Upper lobe of left lung (tissue), 6 donors: ENCODE measurements around the gene CRYBG1. TPM values are rescaled to one million over a fixed set of nuclear protein-coding genes. Genes with fewer than 3 reads are reported as not detected.

Source experiments
- ATAC-seq, 2 donors: fragments of 200-7000 bp; cut with Tn5 transposase; one replicate each; pipeline ENCODE4 v1.9.1; 2022; ENCODE audit warnings: mild to moderate bottlenecking in 2 of 2, moderate library complexity in 2 of 2; ENCODE audit not compliant: low FRiP score in 2 of 2
- DNase-seq, 2 donors: peaks; one replicate each; pipeline ENCODE4 v3.0.0-alpha.2; 2019 to 2020
- H3K27ac ChIP-seq, 4 donors: fragments of 200-600 bp; sonication (generic); one replicate each; pipeline ENCODE4 v1.5.1; 2016 to 2019
- H3K27me3 ChIP-seq, 4 donors: fragments of 200-600 bp; sonication (generic); one replicate each; pipeline ENCODE4 v1.5.1; 2017 to 2019
- H3K36me3 ChIP-seq, 4 donors: fragments of 200-600 bp; sonication (generic); one replicate each; pipeline ENCODE4 v1.5.1; 2016 to 2019
- H3K4me1 ChIP-seq, 4 donors: fragments of 200-600 bp; sonication (generic); one replicate each; pipeline ENCODE4 v1.5.1; 2018 to 2019
- H3K4me3 ChIP-seq, 4 donors: fragments of 200-600 bp; sonication (generic); one replicate each; pipeline ENCODE4 v1.5.1; 2017 to 2019; ENCODE audit warnings: mild to moderate bottlenecking in 2 of 4, moderate library complexity in 1 of 4
- H3K9me3 ChIP-seq, 4 donors: fragments of 200-600 bp; sonication (generic); one replicate each; pipeline ENCODE4 v1.5.1; 2018 to 2019
- EP300 ChIP-seq, 4 donors: sonication (generic); formaldehyde crosslinking; IDR thresholded peaks; one replicate each; pipeline ENCODE4 v1.5.1; 2017; ENCODE audit warnings: antibody characterized with exemption in 4 of 4, control low read depth in 2 of 4
- POLR2A ChIP-seq, 4 donors: fragments of 450-650 bp; IDR thresholded peaks; one replicate each; pipeline ENCODE4 v1.5.1; 2016 to 2017; ENCODE audit warnings: antibody characterized with exemption in 4 of 4, mild to moderate bottlenecking in 2 of 4
- POLR2AphosphoS5 ChIP-seq, 2 donors: sonication (generic); formaldehyde crosslinking; IDR thresholded peaks; one replicate each; pipeline ENCODE4 v1.5.1; 2017; ENCODE audit warnings: antibody characterized with exemption in 2 of 2
- WGBS, 2 donors: methylation state at CpG; one replicate each; pipeline ENCODE4 v1.1.5; 2017 to 2018; 5-methylcytosine and 5-hydroxymethylcytosine counted together
- total RNA-seq, 6 donors: library from RNA; depleted of rRNA in 4 of 6; stranded (reverse); fragments of >200 nt in 4 of 6; gene quantifications; one replicate each; pipeline versions ENCODE4 v1.1.0 to v1.2.1, GENCODE V29; 2016 to 2021
- TF ChIP-seq, protein P1 (sequence below), 6 experiments: fragments of 450-650 bp in 4 of 6; fragments of 200-600 bp in 2 of 6; sonication (generic) in 2 of 6; IDR thresholded peaks; one replicate each; pipeline ENCODE4 v1.5.1; 2016 to 2019; ENCODE audit warnings: antibody characterized with exemption in 6 of 6
- donor health status: DM: no; HTN: no; CAD: no; lungs with moderate emphysema.
- donor health status: DM: no; HTN: yes; CAD: no; lungs with severe emphysema.

CRYBG1 gene
- total RNA-seq, 6 donors from 2014 or later: 17.8 to 35.1 (median 25.5) TPM

DNA sequence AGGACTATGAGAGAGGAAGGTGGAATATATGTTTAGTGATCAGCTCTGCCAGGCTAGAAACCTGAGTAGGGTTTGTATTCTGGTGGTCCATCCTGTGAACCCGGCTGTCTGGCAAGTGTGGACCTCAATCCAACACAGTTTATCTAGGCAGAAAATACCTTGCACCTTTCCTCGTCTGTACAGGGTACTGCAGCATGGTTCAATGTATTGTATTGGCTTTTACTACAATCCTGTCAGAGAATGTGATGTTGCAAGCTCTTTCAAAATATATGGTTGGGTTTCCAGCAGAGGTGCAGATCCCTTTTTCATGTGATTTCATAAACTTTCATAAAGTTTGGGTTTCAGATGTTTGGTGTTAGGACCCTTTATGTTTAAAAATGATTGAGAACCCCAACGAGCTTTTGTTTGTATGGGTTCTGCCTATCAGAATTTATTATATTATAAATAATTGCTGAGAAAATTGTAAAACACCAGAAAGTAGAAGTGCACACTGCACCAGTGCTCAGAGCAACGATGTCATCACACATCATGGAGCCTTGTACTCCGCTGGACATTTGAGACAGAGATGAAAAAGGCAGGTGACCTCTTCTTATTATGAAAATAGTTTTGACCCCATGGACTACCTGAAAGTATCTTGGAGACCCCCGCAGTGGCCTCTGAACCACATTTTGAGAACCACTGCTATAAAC lies 162.2 kb downstream of the CRYBG1 start:
- H3K4me3 ChIP-seq: peak overlapping the region in 3 of 4 donors; percentile 18 to 34 (median 25)
- no peak for DNase-seq
- peak overlapping the region in 3 of 4 donors; percentile 66 to 89 (median 80) for H3K27ac ChIP-seq
- peaks cover 0 to 3% (median 0%) of the 10 kb centered on the region in 4 donors for H3K36me3 ChIP-seq
- WGBS, 2 donors: 69% methylated on average over 6 of the region's 6 CpGs
- H3K4me1 ChIP-seq: peaks cover 8 to 29% (median 12%) of the 10 kb centered on the region in 4 donors
- ATAC-seq: no peak
- TF ChIP-seq EP300 (IDR thresholded peaks at IDR 0.05) (no peak), POLR2A (IDR thresholded peaks at IDR 0.05) (no peak), POLR2AphosphoS5 (IDR thresholded peaks at IDR 0.05) (no peak)
- TF ChIP-seq, protein P1, sequence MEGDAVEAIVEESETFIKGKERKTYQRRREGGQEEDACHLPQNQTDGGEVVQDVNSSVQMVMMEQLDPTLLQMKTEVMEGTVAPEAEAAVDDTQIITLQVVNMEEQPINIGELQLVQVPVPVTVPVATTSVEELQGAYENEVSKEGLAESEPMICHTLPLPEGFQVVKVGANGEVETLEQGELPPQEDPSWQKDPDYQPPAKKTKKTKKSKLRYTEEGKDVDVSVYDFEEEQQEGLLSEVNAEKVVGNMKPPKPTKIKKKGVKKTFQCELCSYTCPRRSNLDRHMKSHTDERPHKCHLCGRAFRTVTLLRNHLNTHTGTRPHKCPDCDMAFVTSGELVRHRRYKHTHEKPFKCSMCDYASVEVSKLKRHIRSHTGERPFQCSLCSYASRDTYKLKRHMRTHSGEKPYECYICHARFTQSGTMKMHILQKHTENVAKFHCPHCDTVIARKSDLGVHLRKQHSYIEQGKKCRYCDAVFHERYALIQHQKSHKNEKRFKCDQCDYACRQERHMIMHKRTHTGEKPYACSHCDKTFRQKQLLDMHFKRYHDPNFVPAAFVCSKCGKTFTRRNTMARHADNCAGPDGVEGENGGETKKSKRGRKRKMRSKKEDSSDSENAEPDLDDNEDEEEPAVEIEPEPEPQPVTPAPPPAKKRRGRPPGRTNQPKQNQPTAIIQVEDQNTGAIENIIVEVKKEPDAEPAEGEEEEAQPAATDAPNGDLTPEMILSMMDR (IDR thresholded peaks at IDR 0.05): no peak
- no peaks in the 10 kb centered on the region for H3K9me3 ChIP-seq
- H3K27me3 ChIP-seq: no peaks in the 10 kb centered on the region

DNA sequence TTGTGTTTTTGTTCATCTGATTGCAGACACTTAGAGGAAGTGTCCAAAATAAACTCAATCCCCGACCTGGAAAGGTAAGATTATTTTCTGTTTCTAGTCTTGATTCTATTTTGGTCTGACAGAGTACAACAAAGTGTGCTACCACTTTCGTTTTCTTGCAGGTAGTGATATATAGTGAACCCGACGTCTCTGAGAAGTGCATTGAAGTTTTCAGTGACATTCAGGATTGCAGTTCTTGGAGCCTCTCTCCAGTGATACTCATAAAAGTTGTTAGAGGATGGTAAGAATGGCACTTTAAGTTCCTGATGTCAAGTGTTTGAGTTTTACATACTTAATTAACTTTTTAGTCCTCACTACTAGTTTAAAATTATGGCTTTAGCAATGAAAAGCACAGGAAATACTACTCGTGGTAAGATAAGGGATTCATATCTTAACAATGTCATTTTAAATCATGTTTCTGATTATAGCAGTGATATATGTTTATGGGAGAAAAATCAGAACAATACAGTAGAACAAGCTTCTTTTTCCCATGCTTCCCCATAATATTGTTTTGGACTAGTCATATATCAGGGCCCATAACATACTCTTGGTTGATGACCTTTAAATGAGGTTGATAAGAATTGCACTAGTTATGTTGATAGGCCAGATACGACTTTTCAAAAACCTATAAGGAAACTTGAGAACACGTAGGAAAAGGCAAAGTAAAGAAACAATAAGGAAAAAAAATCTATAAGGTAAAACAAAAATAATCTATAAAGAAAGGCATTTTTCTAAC lies 164.8 kb downstream of the CRYBG1 start:
- TF ChIP-seq EP300 (IDR thresholded peaks at IDR 0.05) (no peak), POLR2A (IDR thresholded peaks at IDR 0.05) (no peak), POLR2AphosphoS5 (IDR thresholded peaks at IDR 0.05) (no peak)
- TF ChIP-seq, protein P1 (IDR thresholded peaks at IDR 0.05): no peak
- peak overlapping the region in 3 of 4 donors; percentile 2 to 80 (median 71) for H3K27ac ChIP-seq
- H3K9me3 ChIP-seq: no peaks in the 10 kb centered on the region
- peak overlapping the region in 3 of 4 donors; percentile 13 to 36 (median 28) for H3K4me3 ChIP-seq
- H3K27me3 ChIP-seq: no peaks in the 10 kb centered on the region
- no peak for DNase-seq
- H3K36me3 ChIP-seq: peaks cover 0 to 24% (median 0%) of the 10 kb centered on the region in 4 donors
- WGBS, 2 donors: 19 to 24% methylated on average over 7 of the region's 7 CpGs
- ATAC-seq: no peak
- peaks cover 5 to 18% (median 11%) of the 10 kb centered on the region in 4 donors for H3K4me1 ChIP-seq

DNA sequence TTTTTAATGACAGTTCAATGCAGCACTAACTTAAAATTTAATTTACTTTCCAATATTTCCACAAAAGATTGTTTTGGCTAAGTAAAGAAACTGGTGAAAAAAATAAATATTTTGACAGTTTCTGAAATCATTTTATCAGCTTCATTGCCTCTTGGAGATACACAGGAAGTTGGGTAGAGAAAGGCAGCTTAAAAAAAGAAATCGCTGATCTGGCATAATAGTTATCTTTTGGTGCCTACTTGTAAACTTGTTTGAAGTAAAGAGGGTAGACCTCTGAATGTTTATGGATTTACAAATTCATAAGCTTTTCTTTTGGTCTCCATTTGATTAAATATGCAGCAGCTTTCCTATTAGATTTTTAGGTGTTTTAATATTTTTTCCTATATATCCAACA lies 165.4 kb downstream of the CRYBG1 start:
- Histone ChIP-seq H3K27me3 (no peaks in the 10 kb centered on the region), H3K9me3 (no peaks in the 10 kb centered on the region), H3K4me3 (no peak overlapping the region), H3K36me3 (peaks cover 0 to 26% (median 0%) of the 10 kb centered on the region in 4 donors), H3K4me1 (peaks cover 5 to 14% (median 11%) of the 10 kb centered on the region in 4 donors), H3K27ac (no peak overlapping the region)
- DNase-seq (no peak), ATAC-seq (no peak)
- 54 to 61% methylated on average over 1 of the region's 1 CpG for WGBS, 2 donors
- TF ChIP-seq EP300 (IDR thresholded peaks at IDR 0.05) (no peak), POLR2A (IDR thresholded peaks at IDR 0.05) (no peak)

DNA sequence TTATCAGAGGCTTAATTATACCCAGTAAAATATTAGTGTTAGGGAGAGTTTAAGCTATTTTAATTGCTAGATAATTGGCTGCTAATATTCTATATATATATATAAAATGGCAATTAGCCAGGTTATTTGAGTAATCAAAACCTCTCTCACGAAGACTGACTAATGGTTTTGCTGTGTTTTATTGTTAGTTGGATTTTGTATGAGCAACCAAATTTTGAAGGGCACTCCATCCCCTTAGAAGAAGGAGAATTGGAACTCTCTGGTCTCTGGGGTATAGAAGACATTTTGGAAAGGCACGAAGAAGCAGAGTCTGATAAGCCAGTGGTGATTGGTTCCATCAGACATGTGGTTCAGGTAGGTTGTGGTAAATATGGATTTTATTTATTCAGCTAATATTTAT lies 166.6 kb downstream of the CRYBG1 start:
- TF ChIP-seq EP300 (IDR thresholded peaks at IDR 0.05) (no peak), POLR2AphosphoS5 (IDR thresholded peaks at IDR 0.05) (no peak), POLR2A (IDR thresholded peaks at IDR 0.05) (no peak)
- TF ChIP-seq, protein P1 (IDR thresholded peaks at IDR 0.05): no peak
- no peak overlapping the region for H3K4me3 ChIP-seq
- no peak for DNase-seq
- ATAC-seq: no peak
- WGBS, 2 donors: 80 to 86% methylated on average over 2 of the region's 2 CpGs
- peaks cover 5 to 14% (median 11%) of the 10 kb centered on the region in 4 donors for H3K4me1 ChIP-seq
- no peaks in the 10 kb centered on the region for H3K9me3 ChIP-seq
- H3K27ac ChIP-seq: no peak overlapping the region
- H3K36me3 ChIP-seq: peaks cover 0 to 30% (median 0%) of the 10 kb centered on the region in 4 donors
- H3K27me3 ChIP-seq: no peaks in the 10 kb centered on the region

DNA sequence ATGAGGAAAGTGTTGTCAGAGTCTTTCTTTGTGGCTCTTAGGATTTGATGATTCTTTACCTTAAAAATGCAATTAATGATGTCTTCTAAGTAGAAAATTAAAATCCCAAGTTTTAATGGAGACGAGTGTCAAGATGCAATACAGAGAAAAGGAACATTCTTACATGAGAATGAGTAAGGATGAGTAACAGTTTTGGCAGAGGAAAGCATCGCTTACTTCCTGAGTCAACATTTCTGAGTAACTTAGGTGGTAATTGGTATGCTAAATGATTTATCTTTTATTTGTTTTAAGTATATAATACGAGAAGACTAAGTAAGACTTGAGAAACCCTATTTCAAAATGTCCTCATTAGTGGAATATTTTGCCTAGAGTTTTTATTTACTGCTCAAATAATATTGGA lies 167.5 kb downstream of the CRYBG1 start:
- ATAC-seq (no peak), DNase-seq (no peak)
- Histone ChIP-seq H3K4me3 (no peak overlapping the region), H3K9me3 (no peaks in the 10 kb centered on the region), H3K4me1 (peaks cover 5 to 14% (median 9%) of the 10 kb centered on the region in 4 donors), H3K27me3 (no peaks in the 10 kb centered on the region), H3K27ac (no peak overlapping the region), H3K36me3 (peaks cover 0 to 30% (median 0%) of the 10 kb centered on the region in 4 donors)
- 60 to 62% methylated on average over 3 of the region's 3 CpGs for WGBS, 2 donors
- no peak for TF ChIP-seq EP300 (IDR thresholded peaks at IDR 0.05)
- TF ChIP-seq, protein P1 (IDR thresholded peaks at IDR 0.05): no peak
- TF ChIP-seq POLR2A (IDR thresholded peaks at IDR 0.05): no peak
- no peak for TF ChIP-seq POLR2AphosphoS5 (IDR thresholded peaks at IDR 0.05)
